Measurements from ENCODE around the gene SCAF1. TPM values are rescaled to one million over a fixed set of nuclear protein-coding genes. Genes with fewer than 3 reads are reported as not detected.
A peak's percentile ranks its signal among the peaks of the same experiment; 100 is the strongest.

The SCAF1 gene
- 10 to 100 TPM; 12.7 to 23.5 (median 17.4) TPM for polyA plus RNA-seq

- peak within 1 kb of the TSS; percentile 100 for H3K27ac ChIP-seq (ENCODE audit: low read depth, low read length)
- 0 to 1% (median 0%) methylated on average over 68 to 87 of the region's 87 CpGs for WGBS, 3 donors
Measured at GRCh38 chr19:49641688-49642491, at the start of gene SCAF1. TSS of gene SCAF1 (plus strand) at chr19:49642209. CDS start at chr19:49645027, 2,818 bp downstream.

GRCh38 chr19:49592486-49593232 lies 49.4 kb upstream of the SCAF1 start:
- WGBS, 3 donors: 5 to 6% (median 6%) methylated on average over 28 of the region's 28 CpGs
- H3K27ac ChIP-seq (ENCODE audit: low read depth, low read length): no peak overlapping the region

- H3K27ac ChIP-seq (ENCODE audit: low read depth, low read length): no peak overlapping the region
- 8 to 10% (median 8%) methylated on average over 27 of the region's 27 CpGs for WGBS, 3 donors
Measured at GRCh38 chr19:49593233-49594113, 48.5 kb upstream of the SCAF1 start.

- 91 to 93% (median 92%) methylated on average over 35 of the region's 35 CpGs for WGBS, 3 donors
- no peak overlapping the region for H3K27ac ChIP-seq (ENCODE audit: low read depth, low read length)
Measured at GRCh38 chr19:49594157-49594992, 47.6 kb upstream of the SCAF1 start.

- WGBS, 3 donors: 91 to 95% (median 91%) methylated on average over 30 to 35 of the region's 35 CpGs
- H3K27ac ChIP-seq (ENCODE audit: low read depth, low read length): no peak overlapping the region
Measured at GRCh38 chr19:49594993-49595818, 46.8 kb upstream of the SCAF1 start.

GRCh38 chr19:49595819-49596404 lies 46.1 kb upstream of the SCAF1 start:
- no peak overlapping the region for H3K27ac ChIP-seq (ENCODE audit: low read depth, low read length)
- 87 to 95% (median 90%) methylated on average over 29 to 32 of the region's 32 CpGs for WGBS, 3 donors

- WGBS, 3 donors: 89 to 93% (median 91%) methylated on average over 12 to 15 of the region's 15 CpGs
Measured at GRCh38 chr19:49596407-49596806, 45.6 kb upstream of the SCAF1 start.

GRCh38 chr19:49596954-49597702 lies 44.9 kb upstream of the SCAF1 start:
- WGBS, 3 donors: 96% methylated on average over 40 to 65 of the region's 65 CpGs
- H3K27ac ChIP-seq (ENCODE audit: low read depth, low read length): no peak overlapping the region

More at GRCh38 chr19:49596407-49596806, 45.6 kb upstream of the SCAF1 start:
- H3K27ac ChIP-seq (ENCODE audit: low read depth, low read length): no peak overlapping the region

- 93 to 97% (median 96%) methylated on average over 25 to 29 of the region's 29 CpGs for WGBS, 3 donors
Measured at GRCh38 chr19:49597703-49597974, 44.4 kb upstream of the SCAF1 start.

GRCh38 chr19:49599378-49600295 lies 42.4 kb upstream of the SCAF1 start:
- 91 to 94% (median 93%) methylated on average over 26 of the region's 26 CpGs for WGBS, 3 donors
- H3K27ac ChIP-seq (ENCODE audit: low read depth, low read length): no peak overlapping the region

More at GRCh38 chr19:49597703-49597974, 44.4 kb upstream of the SCAF1 start:
- no peak overlapping the region for H3K27ac ChIP-seq (ENCODE audit: low read depth, low read length)

GRCh38 chr19:49601482-49602038 lies 40.4 kb upstream of the SCAF1 start:
- H3K27ac ChIP-seq (ENCODE audit: low read depth, low read length): no peak overlapping the region
- WGBS, 3 donors: 92 to 97% (median 95%) methylated on average over 30 to 38 of the region's 38 CpGs

GRCh38 chr19:49602806-49603205 lies 39.2 kb upstream of the SCAF1 start:
- no peak overlapping the region for H3K27ac ChIP-seq (ENCODE audit: low read depth, low read length)
- 94 to 100% (median 97%) methylated on average over 2 of the region's 2 CpGs for WGBS, 3 donors

GRCh38 chr19:49605605-49606004 lies 36.4 kb upstream of the SCAF1 start:
- H3K27ac ChIP-seq (ENCODE audit: low read depth, low read length): no peak overlapping the region
- WGBS, 3 donors: 64 to 87% (median 83%) methylated on average over 7 of the region's 7 CpGs

- WGBS, 3 donors: 95% methylated on average over 7 to 12 of the region's 12 CpGs
Measured at GRCh38 chr19:49609499-49610092, 32.4 kb upstream of the SCAF1 start.

More at GRCh38 chr19:49609499-49610092, 32.4 kb upstream of the SCAF1 start:
- no peak overlapping the region for H3K27ac ChIP-seq (ENCODE audit: low read depth, low read length)
